PC-3 (cell line): ENCODE results near the gene YWHAH.

Source experiments
- CTCF ChIP-seq: fragments of 300-600 bp; sonication (generic); conservative IDR thresholded peaks from 2 replicates; pipeline ENCODE4 v1.5.1; 2017; ENCODE audit warnings: antibody characterized with exemption, low read depth, mild to moderate bottlenecking, low read length
- EZH2 ChIP-seq: fragments of 300-600 bp; sonication (generic); IDR thresholded peaks from one replicate; pipeline ENCODE4 v1.6.1; 2017; ENCODE audit warnings: antibody characterized with exemption, mild to moderate bottlenecking, low read length; ENCODE audit not compliant: unreplicated experiment
- EZH2phosphoT487 ChIP-seq: fragments of 300-600 bp; sonication (generic); IDR thresholded peaks from 2 replicates; pipeline ENCODE4 v1.6.1; 2018; ENCODE audit warnings: mild to moderate bottlenecking, antibody characterized with exemption, low read length, borderline replicate concordance

GRCh38 chr22:31954535-31955523 is 10.5 kb downstream of the YWHAH start:
- TF ChIP-seq EZH2phosphoT487 (no peak), CTCF (no peak), EZH2 (no peak)
